Measurements from ENCODE around the gene BANF2.
"Not testable (repeated sequence)": the region's sequence is repeated elsewhere in the genome, so short reads cannot be mapped to it uniquely, and the experiment has no call there.

The BANF2 gene

GRCh38 chr20:17767624-17768023 is 67.9 kb downstream of the BANF2 start:
- DNase-seq = no peak

- no peak for DNase-seq
Measured at GRCh38 chr20:17768271-17768670, 68.5 kb downstream of the BANF2 start.

- not testable (repeated sequence) for DNase-seq
Measured at GRCh38 chr20:17769716-17770115, 70.0 kb downstream of the BANF2 start.

GRCh38 chr20:17771206-17772004 is 71.6 kb downstream of the BANF2 start:
- DNase-seq = no peak

GRCh38 chr20:17772005-17772343 is 72.2 kb downstream of the BANF2 start:
- DNase-seq = no peak

- DNase-seq = no peak
Measured at GRCh38 chr20:17773619-17774018, 73.9 kb downstream of the BANF2 start.

- DNase-seq = no peak
Measured at GRCh38 chr20:17775600-17775999, 75.8 kb downstream of the BANF2 start.

- DNase-seq = no peak
Measured at GRCh38 chr20:17776551-17776950, 76.8 kb downstream of the BANF2 start.

GRCh38 chr20:17779011-17779410 is 79.2 kb downstream of the BANF2 start:
- not testable (repeated sequence) for DNase-seq

GRCh38 chr20:17782768-17783167 is 83.0 kb downstream of the BANF2 start:
- DNase-seq = no peak

GRCh38 chr20:17783671-17784070 is 83.9 kb downstream of the BANF2 start:
- no peak for DNase-seq

GRCh38 chr20:17785007-17785406 is 85.2 kb downstream of the BANF2 start:
- no peak for DNase-seq
